K562 (cell line): ENCODE data around the gene GKN1.

Experiments used
- CHD2 ChIP-seq: IDR thresholded peaks from 2 replicates; pipeline ENCODE4 v1.6.1; 2011; ENCODE audit warnings: low read depth, low read length
- EGR1 ChIP-seq: fragments of 450-650 bp; conservative IDR thresholded peaks from 2 replicates; pipeline ENCODE4 v1.6.1; 2017; ENCODE audit warnings: mild to moderate bottlenecking
- FOSL1 ChIP-seq: fragments of 200-800 bp; sonication (Bioruptor generic); conservative IDR thresholded peaks from 2 replicates; pipeline ENCODE4 v1.6.1; 2016; ENCODE audit warnings: missing genetic modification characterization, missing compliant biosample characterization
- PCBP1 ChIP-seq: fragments of 200-400 bp; formaldehyde crosslinking; IDR thresholded peaks from 2 replicates; pipeline ENCODE4 v1.6.1; 2018; ENCODE audit warnings: mild to moderate bottlenecking, low read depth, low read length; ENCODE audit not compliant: poor library complexity, severe bottlenecking
- ZZZ3 ChIP-seq: fragments of 450-650 bp; IDR thresholded peaks from 2 replicates; pipeline ENCODE4 v1.6.1; 2016; ENCODE audit warnings: antibody characterized with exemption, mild to moderate bottlenecking, moderate library complexity
- TF ChIP-seq, protein P1 (sequence below), 3 experiments: IDR thresholded peaks in 2 of 3; conservative IDR thresholded peaks in 1 of 3; 2 replicates each; pipeline ENCODE4 v1.5.1; 2011 to 2012; ENCODE audit warnings: low read length in 3 of 3, mild to moderate bottlenecking in 3 of 3, control low read depth in 2 of 3, improper control_type of control experiment in 1 of 3, inconsistent platforms in 1 of 3, low read depth in 1 of 3, mixed read lengths in 1 of 3, moderate library complexity in 1 of 3; ENCODE audit not compliant: insufficient read depth in 2 of 3

DNA sequence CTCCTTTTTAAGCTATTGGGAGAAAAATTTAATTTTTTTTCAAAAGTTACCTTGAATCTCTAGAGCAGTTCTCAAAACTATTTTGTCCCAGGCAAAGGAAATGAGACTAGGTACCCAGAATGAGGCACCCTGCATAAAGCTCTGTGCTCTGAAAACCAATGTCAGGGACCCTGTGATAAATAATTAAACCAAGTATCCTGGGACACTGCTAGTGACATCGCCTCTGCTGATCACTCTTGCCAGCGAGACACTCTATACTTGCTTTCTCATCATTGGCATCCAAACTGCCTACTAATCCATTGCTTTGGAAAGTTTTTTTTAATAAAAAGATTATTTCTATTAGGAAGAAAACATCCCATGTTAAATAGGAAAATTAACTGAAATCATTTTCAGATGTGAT, 1.4 kb downstream of the GKN1 start:
- TF ChIP-seq, protein P1, sequence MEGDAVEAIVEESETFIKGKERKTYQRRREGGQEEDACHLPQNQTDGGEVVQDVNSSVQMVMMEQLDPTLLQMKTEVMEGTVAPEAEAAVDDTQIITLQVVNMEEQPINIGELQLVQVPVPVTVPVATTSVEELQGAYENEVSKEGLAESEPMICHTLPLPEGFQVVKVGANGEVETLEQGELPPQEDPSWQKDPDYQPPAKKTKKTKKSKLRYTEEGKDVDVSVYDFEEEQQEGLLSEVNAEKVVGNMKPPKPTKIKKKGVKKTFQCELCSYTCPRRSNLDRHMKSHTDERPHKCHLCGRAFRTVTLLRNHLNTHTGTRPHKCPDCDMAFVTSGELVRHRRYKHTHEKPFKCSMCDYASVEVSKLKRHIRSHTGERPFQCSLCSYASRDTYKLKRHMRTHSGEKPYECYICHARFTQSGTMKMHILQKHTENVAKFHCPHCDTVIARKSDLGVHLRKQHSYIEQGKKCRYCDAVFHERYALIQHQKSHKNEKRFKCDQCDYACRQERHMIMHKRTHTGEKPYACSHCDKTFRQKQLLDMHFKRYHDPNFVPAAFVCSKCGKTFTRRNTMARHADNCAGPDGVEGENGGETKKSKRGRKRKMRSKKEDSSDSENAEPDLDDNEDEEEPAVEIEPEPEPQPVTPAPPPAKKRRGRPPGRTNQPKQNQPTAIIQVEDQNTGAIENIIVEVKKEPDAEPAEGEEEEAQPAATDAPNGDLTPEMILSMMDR (IDR thresholded peaks at IDR 0.05 in 2 of 3, conservative IDR thresholded peaks at IDR 0.05 in 1 of 3; ENCODE audit: insufficient read depth in 2 of 3, low read depth in 1 of 3, low read length in 3 of 3): no peak
- TF ChIP-seq ZZZ3: no peak
- no peak for TF ChIP-seq PCBP1
- TF ChIP-seq EGR1: no peak
- no peak for TF ChIP-seq FOSL1 (tag)
- no peak for TF ChIP-seq CHD2
